ENCODE results near the gene ZNF283.

Gene ZNF283

DNA sequence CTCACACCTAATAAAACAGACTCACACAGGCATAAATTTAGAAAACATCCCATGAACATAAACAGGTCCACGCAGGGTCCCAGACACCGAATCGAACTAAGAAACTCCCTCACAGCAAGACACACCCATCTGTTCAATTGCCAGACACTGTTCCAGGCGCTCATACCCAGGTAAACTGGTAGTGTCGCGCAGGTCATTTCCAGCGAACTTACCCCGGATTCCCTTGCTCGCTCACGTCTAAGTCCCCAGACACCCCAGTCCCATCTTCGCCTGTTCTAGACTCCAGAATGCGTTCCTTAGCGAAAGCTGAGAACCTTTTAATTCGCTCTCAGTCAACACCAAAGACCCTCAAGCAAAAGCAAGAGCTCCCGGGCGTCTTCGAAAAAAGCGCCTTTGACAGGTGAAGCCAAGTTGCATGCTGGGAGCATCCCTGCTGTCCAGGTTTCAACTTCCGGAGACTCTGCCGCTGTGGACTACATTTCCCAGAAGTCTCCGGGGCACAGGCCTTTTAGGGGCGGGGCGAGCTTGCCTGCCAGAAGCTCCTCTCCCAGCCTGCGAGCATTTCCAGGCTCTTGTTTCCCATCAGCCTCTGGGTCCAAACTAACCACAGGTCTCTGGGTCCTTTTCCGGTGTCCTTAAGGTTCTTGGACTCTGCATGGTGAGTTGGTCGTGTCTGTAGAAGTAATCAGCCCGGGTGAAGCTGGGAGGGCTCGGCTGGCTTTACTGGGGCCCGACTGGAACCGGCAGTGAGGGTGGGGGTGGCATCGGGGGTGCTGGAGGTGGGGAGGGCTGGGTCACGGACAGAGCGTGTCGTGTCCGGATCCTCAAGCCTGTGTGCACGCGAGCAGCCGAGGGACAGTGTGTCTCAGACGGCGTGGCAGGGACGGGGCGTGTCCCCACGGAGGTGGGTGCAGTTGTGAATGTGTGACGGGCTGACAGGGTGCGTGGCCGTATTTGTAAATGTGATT, at the start of gene ZNF283:
Gene ZNF283, plus strand, starts transcription at position 535 of the 968 bp plus-strand sequence. CDS start 6,184 bp downstream, outside the sequence.
- DNase-seq: peak; percentile 56

DNA sequence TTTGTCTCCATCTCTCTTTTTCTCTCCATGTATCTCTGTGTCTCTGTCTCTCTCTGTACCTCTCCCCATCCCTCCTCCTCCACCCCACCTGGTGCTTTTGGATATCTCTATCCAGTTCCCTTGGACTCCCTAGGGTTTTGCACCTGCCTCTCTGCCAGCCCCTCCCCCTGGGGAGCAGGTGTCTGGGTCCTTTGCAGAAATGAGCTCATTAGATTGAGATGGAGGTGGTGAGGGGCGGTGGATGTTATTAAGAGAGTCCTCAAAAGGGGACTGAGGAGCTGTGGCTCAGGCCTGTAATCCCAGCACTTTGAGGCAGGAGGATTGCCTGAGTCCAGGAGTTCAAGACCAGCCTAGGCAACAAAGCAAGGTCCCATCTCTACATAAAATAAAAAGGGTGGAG, 48.5 kb upstream of the ZNF283 start:
- no peak for DNase-seq

DNA sequence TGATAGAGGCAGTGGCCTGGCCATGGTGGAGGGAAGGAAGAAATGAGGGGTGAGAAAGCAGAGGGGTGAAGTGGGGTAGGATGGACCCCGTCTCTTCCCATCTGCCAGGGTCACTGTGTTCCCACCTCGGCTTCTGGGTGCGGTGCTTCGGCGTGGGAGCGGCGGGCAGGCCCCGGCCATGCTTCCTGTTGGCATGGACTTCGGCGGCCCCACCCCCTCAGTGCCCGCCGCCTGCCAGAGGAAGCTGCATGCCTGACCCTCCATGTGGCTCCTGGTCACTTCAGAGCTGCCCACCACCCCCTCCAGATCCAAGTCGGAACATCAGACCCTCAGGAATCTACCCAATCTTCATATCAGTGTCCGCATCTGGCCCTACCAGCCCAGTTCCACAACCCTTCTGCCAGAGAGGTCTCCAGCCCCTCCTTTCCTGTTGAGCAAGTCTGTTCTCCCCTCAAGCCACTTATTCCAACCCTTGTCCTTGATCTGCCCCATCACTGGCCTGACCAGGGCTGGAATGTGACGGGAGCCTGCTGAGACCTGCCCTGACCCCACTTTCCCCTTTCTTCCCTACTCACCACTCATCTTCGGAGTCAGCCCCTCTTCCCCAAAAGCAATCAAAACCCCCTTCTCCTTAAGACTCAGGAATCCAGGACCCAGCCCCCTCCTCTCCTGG, 47.8 kb upstream of the ZNF283 start:
- no peak for DNase-seq

DNA sequence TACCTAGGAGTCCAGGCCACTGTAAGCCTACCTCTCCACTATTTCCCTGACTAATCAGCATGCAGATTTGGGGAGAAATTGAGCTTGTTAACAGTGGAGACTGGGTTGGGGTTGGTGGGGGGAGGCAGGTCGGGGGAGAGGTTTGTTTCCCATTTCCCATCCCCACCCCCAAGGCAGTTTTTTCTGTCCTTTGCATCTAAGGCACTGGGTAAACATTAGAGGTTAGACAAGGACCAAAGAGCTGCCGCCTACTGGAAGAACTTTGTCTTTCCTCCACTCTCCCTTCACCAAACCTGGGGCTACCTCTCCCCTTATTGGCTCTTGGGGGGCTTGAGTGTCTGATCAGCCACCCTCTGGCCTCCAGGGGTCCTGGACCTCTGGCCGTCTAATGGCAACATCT, 47.3 kb upstream of the ZNF283 start:
- no peak for DNase-seq

- no peak for DNase-seq
Measured at GRCh38 chr19:43780706-43781525, 46.2 kb upstream of the ZNF283 start, which contains the start of gene KCNN4. Gene KCNN4, minus strand, starts transcription at chr19:43780973. Its CDS starts 112 bp downstream, at chr19:43780861.

GRCh38 chr19:43781630-43782310, 45.4 kb upstream of the ZNF283 start:
- DNase-seq: no peak

DNA sequence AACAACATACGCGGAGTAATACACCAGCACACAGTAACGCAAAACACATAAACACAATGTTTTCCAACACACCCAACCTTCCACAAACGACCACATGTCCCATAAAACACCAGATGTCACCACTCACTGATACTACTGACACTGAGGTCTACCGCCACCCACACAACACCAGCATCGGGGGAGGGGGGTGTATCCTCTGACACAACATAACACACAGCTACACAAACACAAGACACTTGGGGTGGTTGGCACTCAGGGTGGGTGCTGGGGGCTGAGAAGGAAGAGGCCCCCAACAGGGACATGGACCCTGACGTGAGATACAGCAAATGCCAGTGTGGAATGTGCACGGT, 44.8 kb upstream of the ZNF283 start:
- DNase-seq: no peak

DNA sequence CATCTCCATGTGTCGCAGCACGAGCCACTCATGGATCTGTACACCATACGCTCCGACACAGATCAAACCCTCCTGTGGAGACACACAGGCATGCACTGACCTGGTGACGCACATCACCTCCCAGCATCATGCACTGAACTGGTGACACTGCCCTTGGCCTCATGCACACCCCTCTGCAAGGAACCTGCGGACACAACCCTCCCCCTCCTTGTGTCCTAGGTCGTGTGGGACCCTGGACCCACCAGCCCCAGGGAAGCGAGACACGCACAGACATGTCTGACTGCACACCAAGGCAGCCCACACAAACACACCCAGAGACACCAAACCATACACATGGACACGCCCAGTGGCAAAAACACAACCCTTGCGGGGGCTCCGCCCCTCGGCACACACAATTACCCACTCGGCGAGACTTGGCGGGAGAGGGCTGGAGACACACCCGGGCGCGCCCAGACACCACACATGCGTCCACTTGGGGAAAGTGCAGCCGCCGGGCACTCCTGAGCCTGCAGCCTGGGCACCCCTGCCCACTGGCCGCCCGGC, 44.4 kb upstream of the ZNF283 start:
- DNase-seq: no peak

- DNase-seq: no peak
Measured at GRCh38 chr19:43783636-43784035, 43.5 kb upstream of the ZNF283 start.

- DNase-seq: no peak
Measured at GRCh38 chr19:43784241-43784980, 42.7 kb upstream of the ZNF283 start.

DNA sequence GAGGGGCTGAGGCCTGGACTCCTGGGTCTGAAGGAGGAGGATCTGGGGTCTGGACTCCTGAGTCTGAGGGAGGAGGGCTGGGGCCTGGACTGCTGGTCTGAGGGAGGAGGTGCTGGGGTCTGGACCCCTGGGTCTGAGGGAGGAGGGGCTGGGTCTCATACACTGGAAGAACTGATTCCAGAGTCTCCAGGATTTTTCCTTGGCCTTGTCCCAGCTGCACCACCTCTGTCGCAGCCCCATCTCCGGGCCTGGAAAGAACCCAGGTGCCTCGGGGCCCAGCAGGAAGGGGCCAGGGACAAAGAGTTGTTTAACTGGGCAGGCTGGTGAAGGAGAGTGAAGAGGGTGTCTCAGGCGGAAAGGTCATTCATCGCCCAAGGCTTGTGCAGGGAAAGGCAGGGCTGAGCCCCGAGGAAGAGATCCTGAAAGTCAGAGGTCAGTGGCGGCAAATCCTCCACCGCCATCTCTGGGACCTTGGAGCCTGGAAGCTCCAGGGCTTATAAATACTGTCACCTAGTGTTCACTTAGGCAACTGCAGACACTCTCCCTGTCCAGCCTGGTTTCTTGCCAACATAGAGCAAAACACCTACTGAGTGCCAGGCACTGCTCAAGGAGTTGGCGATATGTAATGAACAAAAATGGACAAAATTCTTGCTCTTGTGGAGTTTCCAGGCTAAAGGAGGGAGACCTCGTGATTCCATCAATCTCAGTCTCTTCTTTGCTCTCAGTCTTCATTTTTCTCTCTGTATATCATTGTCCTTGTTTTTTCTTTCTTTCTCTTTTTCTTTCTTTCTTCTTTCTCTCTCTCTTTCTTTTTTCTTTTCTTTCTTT, 41.9 kb upstream of the ZNF283 start:
- peak; percentile 49 for DNase-seq

GRCh38 chr19:43786665-43787064, 40.5 kb upstream of the ZNF283 start:
- no peak for DNase-seq

GRCh38 chr19:43789029-43789428, 38.1 kb upstream of the ZNF283 start:
- no peak for DNase-seq

DNA sequence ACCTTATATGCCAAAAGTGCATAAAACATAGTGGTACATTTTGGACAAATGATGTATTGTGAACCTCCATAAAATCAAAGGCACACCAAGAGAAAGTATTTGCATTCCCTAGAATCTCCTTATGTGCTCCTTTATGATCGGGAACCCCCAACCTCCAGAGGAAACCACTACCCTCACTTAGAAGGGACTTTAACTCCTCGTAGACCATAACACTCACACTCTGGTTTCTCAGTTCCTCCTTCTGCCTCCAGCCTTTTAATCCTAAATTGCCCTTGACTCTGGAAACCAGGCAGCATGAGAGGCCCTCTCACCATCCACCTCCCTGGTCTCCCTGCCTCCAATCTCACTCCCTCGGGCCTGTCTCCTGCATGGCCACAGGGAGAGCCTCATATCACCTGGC, 36.5 kb upstream of the ZNF283 start:
- no peak for DNase-seq

DNA sequence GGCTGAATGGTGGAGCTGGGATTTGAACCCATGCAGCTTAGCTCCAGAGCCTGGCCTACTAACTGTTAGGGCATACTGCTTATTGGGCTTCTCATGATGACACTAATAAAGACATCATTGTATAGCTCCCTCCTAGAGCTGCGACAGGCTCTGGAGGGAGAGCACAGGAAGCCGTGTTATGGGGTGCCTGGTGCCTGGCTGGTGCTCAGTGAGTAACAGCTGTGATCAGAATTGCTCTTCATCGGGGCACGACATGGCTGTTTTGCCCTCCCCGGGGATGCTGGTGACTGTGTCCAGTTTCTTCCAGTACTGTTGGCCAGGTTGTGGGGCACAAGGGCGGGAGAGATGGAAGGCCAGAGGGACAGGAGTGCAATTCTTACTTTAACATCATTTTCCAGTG, 30.0 kb upstream of the ZNF283 start:
- no peak for DNase-seq

DNA sequence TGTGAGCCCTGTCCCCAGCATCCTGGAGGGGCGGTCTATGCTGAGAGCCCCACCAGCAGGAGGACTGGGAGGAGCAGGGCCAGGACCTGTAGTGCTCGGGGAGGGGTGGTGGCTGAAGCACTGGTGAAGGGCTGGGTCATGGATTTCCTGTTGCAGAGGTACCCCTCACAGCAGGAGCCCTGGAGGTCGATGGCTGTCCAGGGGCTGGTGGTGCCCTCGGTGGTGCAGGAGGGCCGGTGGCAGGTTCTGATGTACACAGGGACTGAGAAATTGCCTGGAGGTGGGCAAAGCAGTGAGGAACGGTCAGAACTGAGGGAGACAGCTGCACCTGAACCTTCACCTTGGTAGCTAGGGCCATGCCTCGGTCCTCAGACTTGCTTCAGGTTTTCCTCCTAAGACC, 29.6 kb upstream of the ZNF283 start:
- DNase-seq: no peak

GRCh38 chr19:43798026-43798545, 29.0 kb upstream of the ZNF283 start:
- DNase-seq: no peak

GRCh38 chr19:43798546-43799409, 28.3 kb upstream of the ZNF283 start:
- no peak for DNase-seq

- no peak for DNase-seq
Measured at GRCh38 chr19:43799502-43800142, 27.5 kb upstream of the ZNF283 start.
